ENCODE results near the gene CDHR4.
A peak's percentile ranks its signal among the peaks of the same experiment; 100 is the strongest.
"Not testable (repeated sequence)": the region's sequence is repeated elsewhere in the genome, so short reads cannot be mapped to it uniquely, and the experiment has no call there.

Gene CDHR4

DNA sequence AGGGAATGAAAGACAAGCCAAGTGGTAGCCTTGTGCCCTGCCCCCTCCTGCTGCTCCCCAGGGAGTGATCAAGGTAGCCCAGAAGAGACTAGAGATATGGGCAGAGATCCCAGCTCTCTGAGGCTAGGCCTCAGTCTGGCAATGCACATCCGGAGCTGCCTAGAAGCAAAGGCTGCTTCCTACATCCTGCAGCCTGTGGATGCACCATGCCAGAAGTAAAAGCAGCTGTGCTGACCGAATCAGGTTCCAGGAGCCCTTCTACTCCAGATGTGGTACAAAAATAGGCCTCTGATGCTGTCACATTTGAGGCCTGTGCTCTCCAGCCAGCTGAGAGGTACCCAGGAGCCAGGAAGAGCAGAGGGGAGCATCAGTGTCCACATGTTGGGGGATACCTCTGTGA, 40.7 kb upstream of the CDHR4 start:
- TF ChIP-seq CTCF (conservative IDR thresholded peaks at IDR 0.05; ENCODE audit: low read length): no peak
- peak; percentile 35 for DNase-seq (ENCODE audit: low read depth)
- H3K4me3 ChIP-seq (ENCODE audit: low read length): no peak overlapping the region

DNA sequence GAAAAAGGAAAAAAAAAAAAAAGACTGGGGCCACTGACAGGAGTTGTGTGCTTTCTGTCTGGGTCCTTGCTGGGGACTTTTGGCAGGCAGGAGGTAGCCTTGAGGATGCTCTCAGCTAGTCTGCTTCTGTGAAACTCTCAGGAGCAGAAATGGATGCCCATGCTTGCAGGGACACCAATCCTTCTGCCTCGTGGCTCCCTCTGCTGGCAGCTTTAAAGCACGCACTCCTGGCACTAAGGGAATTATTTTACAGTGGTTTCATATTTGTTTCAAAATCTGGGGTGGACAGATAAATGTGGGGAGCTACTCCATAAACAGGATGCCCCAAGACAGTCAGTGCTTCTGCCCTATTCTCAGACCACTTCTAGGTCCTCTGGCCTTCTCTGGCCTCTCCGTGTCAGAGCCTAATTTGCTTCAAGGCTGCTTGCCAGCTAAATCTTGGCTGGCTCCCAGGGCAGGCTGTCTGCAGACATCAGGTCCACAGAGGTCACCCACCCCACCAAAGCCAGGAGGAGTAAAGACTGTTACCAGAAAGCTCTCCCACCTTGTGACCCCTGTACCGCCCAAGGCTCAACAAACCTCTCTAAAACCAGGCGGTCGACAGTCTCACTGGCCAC, 39.6 kb upstream of the CDHR4 start:
- peak; percentile 96 for TF ChIP-seq CTCF (conservative IDR thresholded peaks at IDR 0.05; ENCODE audit: low read length)
- no peak overlapping the region for H3K4me3 ChIP-seq (ENCODE audit: low read length)
- peak; percentile 79 for DNase-seq (ENCODE audit: low read depth)

DNA sequence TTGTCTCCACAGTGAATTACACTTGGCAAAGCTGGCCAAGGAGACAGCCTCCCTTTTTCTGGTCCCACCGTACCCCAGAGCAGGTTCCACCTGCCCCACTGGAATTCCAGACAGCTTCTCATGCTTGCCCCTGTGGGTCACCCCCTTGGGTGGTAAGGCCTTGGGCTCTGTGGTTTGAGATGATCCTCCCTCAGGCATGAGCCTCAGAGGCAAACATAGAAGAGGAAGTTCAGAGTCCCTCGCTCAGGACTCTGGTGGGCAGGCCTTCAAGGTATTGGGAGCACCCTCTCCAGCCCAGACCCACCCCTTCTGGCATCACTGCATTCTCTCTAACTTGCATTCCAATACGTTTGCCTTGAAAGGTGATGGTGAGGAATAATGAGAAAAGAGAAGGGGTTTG, 31.7 kb upstream of the CDHR4 start:
- no peak for DNase-seq (ENCODE audit: low read depth)
- TF ChIP-seq CTCF (conservative IDR thresholded peaks at IDR 0.05; ENCODE audit: low read length): no peak
- no peak overlapping the region for H3K4me3 ChIP-seq (ENCODE audit: low read length)

GRCh38 chr3:49826016-49826415, 26.3 kb upstream of the CDHR4 start:
- H3K4me3 ChIP-seq (ENCODE audit: low read length): no peak overlapping the region
- no peak for DNase-seq (ENCODE audit: low read depth)
- no peak for TF ChIP-seq CTCF (conservative IDR thresholded peaks at IDR 0.05; ENCODE audit: low read length)

DNA sequence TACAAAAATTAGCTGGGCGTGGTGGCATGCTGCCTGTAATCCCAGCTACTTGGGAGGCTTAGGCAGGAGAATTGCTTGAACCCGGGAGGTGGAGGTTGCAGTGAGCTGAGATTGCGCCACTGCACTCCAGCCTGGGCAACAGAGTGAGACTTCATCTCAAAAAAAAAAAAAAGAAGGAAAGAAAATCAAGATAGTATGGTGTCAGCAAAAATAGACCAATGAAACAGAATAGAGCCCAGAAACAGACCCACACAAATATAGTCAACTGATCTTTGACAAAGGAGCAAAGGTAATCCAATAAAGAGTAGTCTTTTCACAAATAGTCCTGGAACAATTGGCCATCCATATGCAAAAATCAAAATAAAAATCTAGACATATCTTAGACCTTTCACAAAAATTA, 23.5 kb upstream of the CDHR4 start:
- not testable (repeated sequence) for H3K4me3 ChIP-seq (ENCODE audit: low read length)

DNA sequence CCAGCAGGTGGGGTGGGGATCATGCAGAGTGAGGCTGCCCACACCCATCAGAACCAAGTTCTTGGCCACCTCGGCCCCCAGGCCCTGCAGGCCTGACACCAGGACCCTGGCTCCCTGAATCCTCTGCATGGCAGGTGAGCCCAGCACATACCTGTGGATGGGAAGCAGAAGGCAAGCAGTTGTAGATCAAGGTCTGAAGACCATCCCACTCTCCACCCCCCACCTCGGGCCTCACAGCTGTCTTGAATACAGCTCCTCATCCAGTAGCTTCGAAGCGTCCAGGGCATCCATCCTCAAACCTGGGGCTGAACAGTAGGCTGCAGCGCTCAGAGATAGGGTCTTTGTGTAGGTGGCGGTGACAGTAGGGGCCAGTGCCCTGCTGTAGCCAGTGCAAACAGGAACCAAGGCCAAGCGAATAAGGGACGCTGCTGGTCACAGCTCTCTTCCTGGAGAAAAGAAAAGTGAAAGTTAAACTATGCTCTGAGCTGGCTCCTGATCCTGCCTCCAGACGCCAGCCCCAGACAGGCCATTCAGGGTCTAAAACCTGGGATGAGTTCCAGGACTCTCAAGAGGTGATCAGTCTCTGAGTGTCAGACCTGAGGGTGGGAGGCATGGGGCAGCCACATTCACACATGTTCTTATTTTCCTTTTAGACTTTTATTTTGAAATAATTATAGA, 14.0 kb upstream of the CDHR4 start, which contains the start of gene UBA7:
UBA7 (minus strand) TSS at position 457 of the 678 bp plus-strand sequence; CDS start at position 291, 166 bp downstream.
- DNase-seq (ENCODE audit: low read depth): peak; percentile 79
- TF ChIP-seq CTCF (conservative IDR thresholded peaks at IDR 0.05; ENCODE audit: low read length): no peak

More for the DNA sequence above, 23.5 kb upstream of the CDHR4 start:
- not testable (repeated sequence) for DNase-seq (ENCODE audit: low read depth)

DNA sequence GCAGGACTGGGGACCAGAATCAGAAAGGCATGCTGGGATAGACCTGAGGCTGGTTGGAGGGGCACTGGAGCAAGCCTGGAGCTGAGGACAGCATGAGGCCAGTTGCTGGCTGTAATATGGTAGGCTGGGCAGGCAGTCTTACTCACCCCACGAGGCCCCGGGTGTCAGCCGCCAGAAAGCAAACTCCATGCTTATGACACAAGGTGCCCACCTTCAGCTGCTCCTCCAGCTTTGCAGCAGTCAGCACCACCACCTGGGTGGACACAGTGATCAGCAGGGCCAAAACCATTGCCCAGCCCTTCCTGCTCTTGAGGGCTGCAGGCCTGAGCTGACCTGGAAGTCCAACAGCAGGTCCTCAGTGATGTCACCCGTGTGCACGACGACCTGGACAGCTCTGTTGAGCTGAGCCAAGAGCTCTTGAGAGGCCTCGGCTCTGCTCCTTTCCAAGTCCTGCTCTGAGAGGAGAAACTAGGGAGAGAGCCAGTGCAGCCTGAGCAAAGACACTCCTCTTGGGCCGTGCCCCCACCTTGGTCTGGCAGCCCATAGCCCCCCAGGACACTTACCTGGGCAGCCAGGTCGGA, 13.3 kb upstream of the CDHR4 start:
- DNase-seq (ENCODE audit: low read depth): no peak
- peak overlapping the region; percentile 75 for H3K4me3 ChIP-seq (ENCODE audit: low read length)
- no peak for TF ChIP-seq CTCF (conservative IDR thresholded peaks at IDR 0.05; ENCODE audit: low read length)

More for the DNA sequence above, 14.0 kb upstream of the CDHR4 start, which contains the start of gene UBA7:
- H3K4me3 ChIP-seq (ENCODE audit: low read length): peak within 1 kb of the TSS; percentile 75

Measured in AG10803 (cell line).